Naive thymus-derived CD8-positive, alpha-beta T cell (primary cell): ENCODE data around the gene BIRC3. TPM values are rescaled to one million over a fixed set of nuclear protein-coding genes. Genes with fewer than 3 reads are reported as not detected.
"Not testable (repeated sequence)": the region's sequence is repeated elsewhere in the genome, so short reads cannot be mapped to it uniquely, and the experiment has no call there.

ENCODE experiments used
- ATAC-seq, 2 donors: fragments of 150-1000 bp; cut with Tn5 transposase in 1 of 2; sonication (Bioruptor Pico), chemical (Tn5 transposase) in 1 of 2; 1 replicate in 1 of 2; 2 replicates in 1 of 2; pipeline ENCODE4 v1.10.0; 2021; ENCODE audit warnings: mild to moderate bottlenecking in 2 of 2, moderate library complexity in 2 of 2
- POLR2A ChIA-PET: fragments of 350-600 bp; sonication (Branson Sonifier 250); formaldehyde crosslinking; loops from one replicate; lab custom pipeline; 2021; ENCODE audit warnings: antibody characterized with exemption; lab: Charles Lee
- DNase-seq, 10 donors: peaks; one replicate each; pipeline versions ENCODE4 v3.0.0 to v3.0.0-alpha.2; 2020 to 2022
- H3K27ac Mint-ChIP-seq, 10 donors: one replicate each; pipeline ENCODE4 v1.8.0; 2020 to 2022; ENCODE audit warnings: mild to moderate bottlenecking in 10 of 10, mixed read lengths in 10 of 10, moderate library complexity in 4 of 10, inconsistent platforms in 1 of 10
- H3K27me3 Mint-ChIP-seq, 5 donors: one replicate each; pipeline ENCODE4 v1.8.0; 2021 to 2022; ENCODE audit warnings: mixed read lengths in 5 of 5
- H3K36me3 Mint-ChIP-seq, 3 donors: one replicate each; pipeline ENCODE4 v1.8.0; 2020 to 2022; ENCODE audit warnings: mixed read lengths in 3 of 3, mild to moderate bottlenecking in 2 of 3, inconsistent platforms in 1 of 3
- H3K4me1 Mint-ChIP-seq, 4 donors: one replicate each; pipeline ENCODE4 v1.8.0; 2021 to 2022; ENCODE audit warnings: mixed read lengths in 4 of 4
- H3K4me3 Mint-ChIP-seq, 10 donors: one replicate each; pipeline ENCODE4 v1.8.0; 2020 to 2022; ENCODE audit warnings: mild to moderate bottlenecking in 10 of 10, mixed read lengths in 10 of 10, moderate library complexity in 6 of 10, inconsistent platforms in 1 of 10
- H3K9me3 Mint-ChIP-seq, 9 donors: one replicate each; pipeline ENCODE4 v1.8.0; 2020 to 2022; ENCODE audit warnings: mixed read lengths in 9 of 9, mild to moderate bottlenecking in 3 of 9, inconsistent platforms in 1 of 9, moderate library complexity in 1 of 9
- polyA plus RNA-seq, 3 donors: library from polyadenylated mRNA; unstranded; fragments of 300-500 nt; fragmentation: Illumina TruSeq; gene quantifications; one replicate each; pipeline ENCODE4 v1.2.3, GENCODE V29; 2021
- total RNA-seq, 8 experiments: library from RNA in 2 of 8; stranded (reverse) in 2 of 8; gene quantifications; one replicate each; pipeline ENCODE4 v1.2.3 and lab custom pipeline; 2021 to 2026

The BIRC3 gene
- total and polyA plus RNA-seq, 5 experiments from 2014 or later: 16.7 to 97.7 (median 22.9) TPM

- Mint-ChIP-seq H3K9me3 (no peaks in the 10 kb centered on the region), H3K27ac (no peak overlapping the region), H3K36me3 (no peaks in the 10 kb centered on the region), H3K27me3 (peaks cover 0 to 9% (median 1%) of the 10 kb centered on the region in 5 donors), H3K4me1 (peaks cover 0 to 11% (median 9%) of the 10 kb centered on the region in 4 donors), H3K4me3 (no peak overlapping the region)
- no peak for DNase-seq
- POLR2A ChIA-PET: no interaction called here
- ATAC-seq: no peak
Measured at GRCh38 chr11:102283116-102283485, 34.2 kb upstream of the BIRC3 start.

DNA sequence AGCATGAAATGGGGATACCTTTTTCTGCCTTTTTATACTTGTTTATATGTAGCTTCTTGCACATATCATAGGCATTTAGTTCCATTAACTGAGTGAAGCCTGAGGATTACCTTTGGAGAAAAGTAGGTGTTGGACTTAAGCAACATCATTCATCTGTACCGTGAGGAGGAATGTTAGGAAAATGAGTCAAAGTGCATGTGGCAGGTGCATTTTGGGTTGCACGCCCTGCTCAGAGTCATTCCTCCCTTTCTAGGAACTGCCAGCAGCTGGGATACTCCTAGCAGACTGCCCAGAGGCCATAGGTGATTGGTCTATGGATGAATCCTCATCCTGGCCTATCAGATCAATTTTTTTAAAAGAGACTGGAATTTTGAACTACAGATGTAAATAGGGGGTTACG is 33.3 kb upstream of the BIRC3 start:
- POLR2A ChIA-PET: no interaction called here
- Mint-ChIP-seq H3K9me3 (no peaks in the 10 kb centered on the region), H3K36me3 (no peaks in the 10 kb centered on the region), H3K4me3 (no peak overlapping the region), H3K27me3 (peaks cover 0 to 9% (median 0%) of the 10 kb centered on the region in 5 donors), H3K4me1 (peaks cover 0 to 19% (median 15%) of the 10 kb centered on the region in 4 donors), H3K27ac (no peak overlapping the region)
- ATAC-seq (no peak), DNase-seq (no peak)

DNA sequence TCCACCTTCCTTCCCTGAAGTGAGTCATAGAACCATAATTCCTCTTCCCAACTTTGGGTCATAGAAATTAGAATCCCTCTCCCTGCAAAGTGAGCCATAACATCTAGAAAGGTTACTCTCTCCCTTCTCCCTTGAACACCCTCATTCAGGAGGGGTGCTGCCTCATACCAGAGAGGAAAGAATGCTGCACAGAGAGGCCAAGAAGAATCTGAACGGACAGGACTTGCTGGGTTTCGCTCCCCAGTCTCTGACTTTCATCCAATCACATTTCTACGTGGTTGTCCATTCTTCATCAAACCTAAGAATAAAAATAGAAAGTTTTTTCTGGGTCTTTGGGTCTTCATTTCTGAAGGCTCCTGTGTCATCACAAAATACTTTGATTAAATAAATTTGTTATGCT is 31.0 kb upstream of the BIRC3 start:
- ATAC-seq (no peak), DNase-seq (no peak)
- POLR2A ChIA-PET: no interaction called here
- Mint-ChIP-seq H3K36me3 (no peaks in the 10 kb centered on the region), H3K27me3 (no peaks in the 10 kb centered on the region), H3K4me1 (peaks cover 2 to 25% (median 9%) of the 10 kb centered on the region in 4 donors), H3K9me3 (no peaks in the 10 kb centered on the region), H3K27ac (peak overlapping the region in 1 of 10 donors; percentile 6), H3K4me3 (no peak overlapping the region)

- Mint-ChIP-seq H3K36me3 (no peaks in the 10 kb centered on the region), H3K9me3 (no peaks in the 10 kb centered on the region), H3K4me3 (peak overlapping the region; percentile 30 to 72 (median 48)), H3K4me1 (peaks cover 2 to 29% (median 9%) of the 10 kb centered on the region in 4 donors), H3K27ac (peak overlapping the region in 6 of 10 donors; percentile 3 to 73 (median 44)), H3K27me3 (no peaks in the 10 kb centered on the region)
- peak; percentile 83 to 91 for ATAC-seq
- POLR2A ChIA-PET: interaction anchor here (0.6 to 2.2 kb wide), 7 partner anchors 19 to 197 kb away, joined by 3 to 12 read pairs (median 3); partner anchors contain the start of gene BIRC3
- peak in 8 of 10 donors; percentile 11 to 70 (median 34) for DNase-seq
Measured at GRCh38 chr11:102287964-102288724, 29.1 kb upstream of the BIRC3 start.

DNA sequence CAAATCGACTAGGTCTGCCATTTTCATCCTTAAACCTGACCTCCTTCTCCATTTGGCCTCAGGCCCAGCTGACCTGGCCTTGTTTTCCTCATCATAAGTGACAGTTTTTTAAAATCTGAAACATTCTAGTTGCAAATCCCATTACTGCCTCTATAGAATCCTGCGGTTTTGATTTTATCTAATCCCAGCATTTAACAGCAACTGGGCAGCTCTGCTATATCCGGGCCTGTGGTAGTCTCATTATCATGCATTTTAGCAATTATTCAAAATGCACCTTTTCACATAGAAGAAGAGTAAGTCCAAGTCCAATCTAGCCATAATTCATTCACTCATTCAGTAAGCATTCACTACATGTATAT is 28.6 kb upstream of the BIRC3 start:
- Mint-ChIP-seq H3K27ac (peak overlapping the region in 4 of 10 donors; percentile 8 to 73 (median 62)), H3K36me3 (no peaks in the 10 kb centered on the region), H3K9me3 (no peaks in the 10 kb centered on the region), H3K4me1 (peaks cover 2 to 31% (median 10%) of the 10 kb centered on the region in 4 donors), H3K4me3 (peak overlapping the region in 4 of 10 donors; percentile 46 to 64 (median 53)), H3K27me3 (no peaks in the 10 kb centered on the region)
- POLR2A ChIA-PET: interaction anchor here (0.6 to 2.2 kb wide), 4 partner anchors 29 to 54 kb away, joined by 3 to 12 read pairs (median 3); partner anchors contain the start of gene BIRC3
- DNase-seq (no peak), ATAC-seq (no peak)

DNA sequence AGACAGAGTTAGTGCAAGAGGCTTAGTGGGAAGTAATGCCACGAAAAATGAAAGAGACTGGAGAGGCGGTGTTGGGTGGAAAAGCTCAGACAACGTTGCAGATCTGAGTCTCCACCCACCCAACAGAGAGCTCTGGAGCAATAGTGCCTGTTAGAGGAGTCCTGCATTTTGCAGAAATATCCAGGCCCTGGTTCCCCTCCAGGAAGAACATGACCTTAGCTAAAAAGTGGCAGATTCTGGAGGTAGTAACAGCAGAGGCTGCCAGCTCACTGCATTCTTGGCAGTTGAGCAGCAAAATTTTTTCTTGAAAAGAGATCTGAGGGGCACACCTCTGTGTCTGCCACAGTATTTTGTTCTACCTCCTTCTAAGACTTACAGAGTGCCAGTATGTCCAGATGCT is 27.7 kb upstream of the BIRC3 start:
- Mint-ChIP-seq H3K36me3 (no peaks in the 10 kb centered on the region), H3K27me3 (peaks cover 0 to 2% (median 0%) of the 10 kb centered on the region in 5 donors), H3K27ac (peak overlapping the region in 4 of 10 donors; percentile 40 to 57 (median 41)), H3K9me3 (no peaks in the 10 kb centered on the region), H3K4me1 (peaks cover 4 to 40% (median 15%) of the 10 kb centered on the region in 4 donors), H3K4me3 (no peak overlapping the region)
- ATAC-seq: no peak
- DNase-seq: no peak
- POLR2A ChIA-PET: interaction anchor here (0.9 to 1.2 kb wide), 2 partner anchors 29 to 52 kb away, joined by 3 read pairs; no protein-coding TSS in a partner anchor

- POLR2A ChIA-PET: no interaction called here
- no peaks in the 10 kb centered on the region for H3K9me3 Mint-ChIP-seq
- peaks cover 0 to 2% (median 0%) of the 10 kb centered on the region in 5 donors for H3K27me3 Mint-ChIP-seq
- H3K4me3 Mint-ChIP-seq: no peak overlapping the region
- no peaks in the 10 kb centered on the region for H3K36me3 Mint-ChIP-seq
- H3K4me1 Mint-ChIP-seq: peaks cover 9 to 54% (median 23%) of the 10 kb centered on the region in 4 donors
- DNase-seq: no peak
- no peak for ATAC-seq
- H3K27ac Mint-ChIP-seq: peak overlapping the region in 3 of 10 donors; percentile 17 to 83 (median 81)
Measured at GRCh38 chr11:102291831-102292230, 25.5 kb upstream of the BIRC3 start.

GRCh38 chr11:102292933-102293332 is 24.4 kb upstream of the BIRC3 start:
- no peaks in the 10 kb centered on the region for H3K36me3 Mint-ChIP-seq
- DNase-seq (no peak), ATAC-seq (no peak)
- peaks cover 9 to 51% (median 21%) of the 10 kb centered on the region in 4 donors for H3K4me1 Mint-ChIP-seq
- peak overlapping the region in 2 of 10 donors; percentile 3 to 34 for H3K4me3 Mint-ChIP-seq
- H3K9me3 Mint-ChIP-seq: no peaks in the 10 kb centered on the region
- POLR2A ChIA-PET: interaction anchor here (1.1 to 4.7 kb wide), 3 partner anchors 14 to 23 kb away, joined by 6 to 73 read pairs (median 32); partner anchors contain the start of gene BIRC3
- H3K27ac Mint-ChIP-seq: peak overlapping the region in 5 of 10 donors; percentile 11 to 92 (median 30)
- peaks cover 0 to 2% (median 0%) of the 10 kb centered on the region in 5 donors for H3K27me3 Mint-ChIP-seq

DNA sequence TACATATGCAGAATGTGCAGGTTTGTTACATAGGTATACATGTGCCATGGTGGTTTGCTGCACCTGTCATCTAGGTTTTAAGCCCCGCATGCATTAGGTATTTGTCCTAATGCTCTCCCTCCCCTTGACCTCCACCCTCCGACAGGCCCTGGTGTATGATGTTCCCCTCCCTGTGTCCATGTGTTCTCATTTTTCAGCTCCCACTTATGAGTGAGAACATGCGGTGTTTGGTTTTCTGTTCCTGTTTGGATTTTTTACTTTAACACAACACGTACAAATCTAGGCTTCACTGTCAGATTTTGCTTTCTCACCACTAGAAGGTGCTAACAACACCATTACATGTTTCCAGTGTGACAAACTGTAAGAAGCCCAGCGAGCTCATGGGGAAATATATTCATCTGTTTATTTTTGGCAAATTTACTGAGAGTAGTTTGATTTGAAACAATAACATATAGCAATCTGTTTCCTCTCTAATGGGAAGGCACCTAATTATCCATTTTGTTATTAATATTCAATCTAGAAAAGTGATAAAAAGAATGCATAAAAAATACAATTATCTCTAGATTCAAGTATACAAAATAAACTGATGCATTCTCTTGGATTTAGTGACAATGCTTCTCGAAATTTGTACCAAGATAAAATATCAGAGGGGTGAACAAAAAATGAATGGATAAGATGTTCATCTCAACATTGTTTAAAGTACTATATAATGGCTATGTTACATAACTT is 23.2 kb upstream of the BIRC3 start:
- POLR2A ChIA-PET: interaction anchor here (0.6 to 4.7 kb wide), 8 partner anchors 13 to 158 kb away, joined by 3 to 73 read pairs (median 5); partner anchors contain the start of gene BIRC3
- ATAC-seq: peak; percentile 97

GRCh38 chr11:102295045-102295444 is 22.2 kb upstream of the BIRC3 start:
- Mint-ChIP-seq H3K27ac (peak overlapping the region in 7 of 10 donors; percentile 51 to 92 (median 61)), H3K36me3 (no peaks in the 10 kb centered on the region), H3K27me3 (peaks cover 0 to 2% (median 0%) of the 10 kb centered on the region in 5 donors), H3K4me1 (peaks cover 18 to 53% (median 25%) of the 10 kb centered on the region in 4 donors), H3K4me3 (peak overlapping the region in 2 of 10 donors; percentile 21 to 30), H3K9me3 (no peaks in the 10 kb centered on the region)
- POLR2A ChIA-PET: interaction anchor here (1.1 to 4.7 kb wide), 5 partner anchors 12 to 157 kb away, joined by 3 to 73 read pairs (median 4); partner anchors contain the start of gene BIRC3
- DNase-seq (no peak), ATAC-seq (no peak)

More for the DNA sequence above, 23.2 kb upstream of the BIRC3 start:
- Mint-ChIP-seq H3K9me3 (no peaks in the 10 kb centered on the region), H3K27ac (peak overlapping the region; percentile 72 to 95 (median 92)), H3K4me3 (peak overlapping the region; percentile 67 to 95 (median 86)), H3K27me3 (peaks cover 0 to 2% (median 0%) of the 10 kb centered on the region in 5 donors), H3K36me3 (no peaks in the 10 kb centered on the region), H3K4me1 (peaks cover 10 to 52% (median 16%) of the 10 kb centered on the region in 4 donors)
- DNase-seq: peak in 4 of 10 donors; percentile 26 to 66 (median 64)

GRCh38 chr11:102296757-102297156 is 20.5 kb upstream of the BIRC3 start:
- H3K27ac Mint-ChIP-seq: peak overlapping the region in 3 of 10 donors; percentile 8 to 43 (median 8)
- not testable (repeated sequence) for H3K9me3 Mint-ChIP-seq, H3K36me3 Mint-ChIP-seq, ATAC-seq, H3K4me3 Mint-ChIP-seq, H3K27me3 Mint-ChIP-seq, DNase-seq
- H3K4me1 Mint-ChIP-seq: peaks cover 28 to 68% (median 42%) of the 10 kb centered on the region in 4 donors
- POLR2A ChIA-PET: interaction anchor here (1.1 to 4.7 kb wide), 2 partner anchors 10 to 19 kb away, joined by 3 to 73 read pairs; partner anchors contain the start of gene BIRC3

- Mint-ChIP-seq H3K4me3 (peak overlapping the region; percentile 6 to 63 (median 34)), H3K9me3 (peaks cover 0 to 31% (median 15%) of the 10 kb centered on the region in 9 donors), H3K4me1 (peaks cover 39 to 78% (median 61%) of the 10 kb centered on the region in 4 donors), H3K36me3 (peaks cover 0 to 16% (median 14%) of the 10 kb centered on the region in 3 donors), H3K27ac (peak overlapping the region in 9 of 10 donors; percentile 8 to 92 (median 80))
- peak in 8 of 10 donors; percentile 16 to 87 (median 56) for DNase-seq
- not testable (repeated sequence) for H3K27me3 Mint-ChIP-seq
- peak; percentile 78 to 86 for ATAC-seq
- POLR2A ChIA-PET: interaction anchor here (1.2 to 3.7 kb wide), 5 partner anchors 11 to 42 kb away, joined by 3 to 28 read pairs (median 7); partner anchors contain the start of gene BIRC3
Measured at GRCh38 chr11:102300837-102301236, 16.4 kb upstream of the BIRC3 start.
